GM06990 (cell line): ENCODE results near the gene BRI3.
A peak's percentile ranks its signal among the peaks of the same experiment; 100 is the strongest.

Experiments
- DNase-seq: peaks from one replicate; pipeline ENCODE4 v3.0.0-alpha.2; 2011; ENCODE audit not compliant: insufficient read length; ENCODE audit errors: extremely low read depth
- H3K27me3 ChIP-seq: replicated peaks from 2 replicates; pipeline ENCODE4 v1.6.0; 2011; ENCODE audit warnings: low read length; ENCODE audit not compliant: control insufficient read depth, insufficient read depth
- H3K36me3 ChIP-seq: 2 replicates; pipeline ENCODE4 v1.5.1; 2011; ENCODE audit warnings: low read length; ENCODE audit not compliant: control insufficient read depth, insufficient read depth
- H3K4me3 ChIP-seq: replicated peaks from 2 replicates; pipeline ENCODE4 v1.5.1; 2011; ENCODE audit warnings: low read depth, mild to moderate bottlenecking, control low read depth, low read length
- TF ChIP-seq, protein P1 (sequence below): IDR thresholded peaks from 2 replicates; pipeline ENCODE4 v1.5.1; 2011; ENCODE audit warnings: low read length, control low read depth, mild to moderate bottlenecking, inconsistent platforms; ENCODE audit not compliant: insufficient read depth, poor library complexity, severe bottlenecking

The BRI3 gene, protein sequence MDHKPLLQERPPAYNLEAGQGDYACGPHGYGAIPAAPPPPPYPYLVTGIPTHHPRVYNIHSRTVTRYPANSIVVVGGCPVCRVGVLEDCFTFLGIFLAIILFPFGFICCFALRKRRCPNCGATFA

DNA sequence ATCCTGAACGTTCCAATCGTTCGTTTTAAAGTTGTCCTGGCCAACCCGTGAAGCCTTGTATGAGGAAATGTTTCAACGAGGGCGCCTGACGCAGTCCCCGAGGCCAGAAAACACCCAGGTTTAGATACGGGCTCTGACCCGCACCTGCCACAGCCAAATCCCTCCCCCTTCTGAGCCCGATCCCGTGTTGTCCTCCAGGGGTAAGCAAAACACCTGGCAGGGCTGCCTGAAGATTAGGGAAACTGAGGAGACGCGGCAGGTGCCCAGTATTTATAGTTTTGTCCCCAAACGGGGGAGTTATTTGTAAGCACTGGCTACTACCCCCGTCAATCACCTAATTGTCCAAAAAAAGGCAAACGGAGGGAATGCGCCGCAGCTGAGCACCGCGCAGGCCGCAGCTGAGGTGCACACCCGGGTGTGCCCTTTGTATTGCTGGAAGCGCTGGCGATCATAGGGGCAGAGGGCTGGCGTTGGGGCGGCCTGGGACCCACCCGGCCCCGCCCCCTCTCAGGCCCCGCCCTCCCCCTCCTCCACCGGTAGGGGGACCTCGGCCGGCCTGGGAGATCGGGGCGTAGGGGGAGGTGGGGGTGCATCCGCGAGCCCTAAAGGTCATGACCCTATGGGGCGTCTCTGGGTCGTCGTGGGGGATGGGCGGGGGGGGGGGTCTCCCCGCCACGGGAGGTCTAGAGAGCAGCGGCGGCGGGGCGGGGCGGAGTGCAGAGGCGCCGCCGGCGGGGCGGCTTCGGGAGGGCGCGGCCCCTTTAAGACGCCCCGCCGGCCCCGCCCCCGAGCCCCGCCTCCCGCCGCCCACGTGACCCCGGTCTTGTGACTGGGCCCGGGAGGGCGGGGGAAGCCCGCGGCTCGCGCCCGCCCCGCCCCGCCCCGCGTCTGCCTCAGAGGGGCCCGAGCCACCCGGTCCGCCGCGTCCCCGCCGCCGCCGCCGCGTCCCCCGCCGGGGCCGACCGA lies at the start of gene BRI3:
Gene BRI3 (plus strand): TSS at position 896 of the 966 bp plus-strand sequence. CDS start 110 bp downstream, outside the sequence.
- Histone ChIP-seq H3K36me3 (peaks cover 1% of the 10 kb centered on the region), H3K27me3 (no peaks in the 10 kb centered on the region), H3K4me3 (peak within 1 kb of the TSS; percentile 74)
- TF ChIP-seq, protein P1, sequence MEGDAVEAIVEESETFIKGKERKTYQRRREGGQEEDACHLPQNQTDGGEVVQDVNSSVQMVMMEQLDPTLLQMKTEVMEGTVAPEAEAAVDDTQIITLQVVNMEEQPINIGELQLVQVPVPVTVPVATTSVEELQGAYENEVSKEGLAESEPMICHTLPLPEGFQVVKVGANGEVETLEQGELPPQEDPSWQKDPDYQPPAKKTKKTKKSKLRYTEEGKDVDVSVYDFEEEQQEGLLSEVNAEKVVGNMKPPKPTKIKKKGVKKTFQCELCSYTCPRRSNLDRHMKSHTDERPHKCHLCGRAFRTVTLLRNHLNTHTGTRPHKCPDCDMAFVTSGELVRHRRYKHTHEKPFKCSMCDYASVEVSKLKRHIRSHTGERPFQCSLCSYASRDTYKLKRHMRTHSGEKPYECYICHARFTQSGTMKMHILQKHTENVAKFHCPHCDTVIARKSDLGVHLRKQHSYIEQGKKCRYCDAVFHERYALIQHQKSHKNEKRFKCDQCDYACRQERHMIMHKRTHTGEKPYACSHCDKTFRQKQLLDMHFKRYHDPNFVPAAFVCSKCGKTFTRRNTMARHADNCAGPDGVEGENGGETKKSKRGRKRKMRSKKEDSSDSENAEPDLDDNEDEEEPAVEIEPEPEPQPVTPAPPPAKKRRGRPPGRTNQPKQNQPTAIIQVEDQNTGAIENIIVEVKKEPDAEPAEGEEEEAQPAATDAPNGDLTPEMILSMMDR: peak; percentile 28
- peak; percentile 91 for DNase-seq

DNA sequence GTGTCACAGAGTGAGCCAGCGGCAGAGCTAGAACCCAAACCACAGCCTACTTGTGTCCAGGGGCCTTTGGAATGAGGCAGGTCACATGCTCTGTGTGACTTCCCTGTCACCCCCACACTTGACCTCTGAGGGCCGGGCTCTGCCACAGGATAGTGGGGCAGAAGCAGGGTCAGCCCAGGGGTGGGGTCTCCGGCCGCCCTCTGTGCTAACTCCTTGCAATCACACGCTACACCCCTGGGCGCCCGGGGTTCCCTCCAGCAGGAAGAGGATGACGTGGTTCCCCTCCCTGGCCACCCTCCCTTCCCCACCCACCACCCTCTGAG lies 49.3 kb upstream of the BRI3 start:
- no peak for DNase-seq
- Histone ChIP-seq H3K4me3 (no peak overlapping the region), H3K27me3 (no peaks in the 10 kb centered on the region), H3K36me3 (peaks cover 10% of the 10 kb centered on the region)
- TF ChIP-seq, protein P1: no peak

DNA sequence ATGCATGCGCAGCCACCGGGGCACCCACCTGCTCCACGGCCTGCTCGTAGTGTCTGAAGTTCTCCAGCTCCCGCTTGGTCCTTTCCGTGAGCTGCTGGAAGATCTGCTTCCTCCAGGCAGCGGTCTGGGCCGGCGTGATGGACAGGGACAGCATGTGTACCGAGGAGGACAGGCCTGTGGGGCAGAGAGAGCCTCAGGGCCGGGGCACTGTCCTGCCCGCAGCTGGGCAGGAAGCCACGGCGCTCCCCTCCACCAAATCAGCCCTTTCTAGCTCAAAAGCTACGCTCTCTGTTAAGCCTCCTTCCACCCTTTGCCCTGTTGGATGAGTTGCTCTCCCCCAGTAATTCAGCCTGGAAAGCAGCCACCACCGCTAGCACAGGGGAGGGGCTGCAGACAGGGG lies 48.7 kb upstream of the BRI3 start:
- TF ChIP-seq, protein P1: no peak
- Histone ChIP-seq H3K27me3 (no peaks in the 10 kb centered on the region), H3K36me3 (peaks cover 10% of the 10 kb centered on the region), H3K4me3 (no peak overlapping the region)
- DNase-seq: no peak

DNA sequence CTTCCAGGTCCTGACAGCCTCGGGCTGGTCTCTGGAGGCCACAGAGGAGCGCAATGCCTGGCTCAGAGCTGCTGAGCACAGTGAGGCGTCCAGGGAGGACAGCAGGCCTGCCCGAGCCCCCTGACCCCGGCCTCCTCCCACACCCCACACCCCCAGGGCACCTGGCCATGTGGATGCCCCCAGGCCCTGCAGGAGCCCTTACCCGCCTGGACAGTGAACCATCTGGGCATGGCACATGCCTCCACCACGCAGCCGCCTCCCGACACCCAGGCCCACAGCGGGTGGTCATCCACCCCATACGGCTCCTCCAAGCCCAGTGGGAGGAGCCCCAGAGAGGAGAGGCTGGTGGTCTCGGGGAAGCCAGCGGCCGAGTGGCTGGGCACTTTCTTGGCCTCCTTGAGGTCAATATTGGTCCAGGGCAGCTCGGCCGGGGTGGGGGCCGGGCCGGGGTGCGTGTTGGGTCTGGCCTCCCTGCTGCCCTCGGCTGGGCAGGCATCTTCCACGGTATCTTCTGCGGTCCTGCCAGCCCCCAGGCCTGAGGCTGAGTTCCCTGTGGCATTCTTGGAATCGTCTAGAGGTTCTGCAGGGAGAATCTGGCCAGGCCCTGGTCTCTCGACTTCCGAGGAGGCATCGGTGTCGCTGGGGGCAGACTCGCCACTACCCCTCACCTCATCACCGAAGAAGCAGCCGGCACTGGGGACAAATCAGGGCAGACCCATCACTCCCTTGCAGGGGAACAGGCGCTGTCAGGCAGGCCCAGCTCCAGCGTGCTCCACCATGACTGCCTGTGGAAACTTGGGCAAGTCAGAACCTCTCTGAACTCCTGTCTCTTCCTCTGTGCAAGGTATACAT lies 48.0 kb upstream of the BRI3 start:
- Histone ChIP-seq H3K27me3 (no peaks in the 10 kb centered on the region), H3K36me3 (peaks cover 9% of the 10 kb centered on the region), H3K4me3 (no peak overlapping the region)
- TF ChIP-seq, protein P1: no peak
- DNase-seq: no peak

DNA sequence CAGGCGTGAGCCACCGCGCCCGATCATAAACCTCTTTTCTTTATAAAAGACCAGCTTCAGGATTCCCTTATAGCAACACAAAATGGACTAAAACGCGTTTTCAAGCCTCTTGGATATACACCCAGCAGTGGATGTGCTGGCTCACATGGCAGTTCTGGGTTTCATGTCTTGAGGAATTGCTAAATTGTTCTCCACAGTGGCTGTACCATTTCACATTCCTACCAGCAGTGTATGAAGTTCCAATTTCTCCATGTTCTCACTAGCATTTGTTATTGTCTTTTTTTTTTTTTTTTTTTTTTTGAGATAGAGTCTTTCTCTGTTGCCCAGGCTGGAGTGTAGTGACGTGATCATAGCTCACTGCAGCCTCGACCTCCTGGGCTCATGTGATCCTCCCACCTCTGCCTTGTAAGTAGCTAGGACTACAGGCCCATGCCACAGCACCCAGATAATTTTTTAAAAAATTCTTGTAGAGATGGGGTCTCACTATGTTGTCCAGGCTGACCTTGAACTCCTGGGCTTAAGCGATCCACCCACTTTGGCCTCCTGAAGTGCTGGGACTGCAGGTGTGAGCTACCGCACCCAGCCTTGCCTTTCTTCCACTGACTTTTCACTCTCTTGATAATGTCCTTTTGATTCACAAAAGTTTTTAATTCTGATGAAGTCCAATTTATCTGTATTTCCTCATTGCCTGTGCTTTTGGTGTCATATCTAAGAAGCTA lies 46.9 kb upstream of the BRI3 start:
- TF ChIP-seq, protein P1: no peak
- Histone ChIP-seq H3K27me3 (no peaks in the 10 kb centered on the region), H3K4me3 (no peak overlapping the region), H3K36me3 (peaks cover 8% of the 10 kb centered on the region)
- no peak for DNase-seq
